RWPE1 (cell line): ENCODE data around the gene MTFR1L.

ENCODE experiments used
- CTCF ChIA-PET: fragments of 350-600 bp; sonication (Branson Sonifier 250); formaldehyde crosslinking; extraction: SDS; loops from one replicate; lab custom pipeline; 2021; lab: Yijun Ruan, JAX
- POLR2A ChIA-PET: fragments of 400-600 bp; formaldehyde crosslinking; extraction: SDS; loops from one replicate; lab custom pipeline; 2020; ENCODE audit warnings: antibody characterized with exemption; ENCODE audit not compliant: low non-redundant PET; lab: Yijun Ruan, JAX
- DNase-seq: peaks from one replicate; pipeline ENCODE4 v3.0.0; 2012; ENCODE audit warnings: low spot score
- H3K27ac ChIP-seq: fragments of 450-650 bp; 2 replicates; pipeline ENCODE4 v1.5.1; 2017
- CTCF ChIP-seq: fragments of 450-650 bp; conservative IDR thresholded peaks from 2 replicates; pipeline ENCODE4 v1.5.1; 2017; ENCODE audit warnings: low read depth, mild to moderate bottlenecking

Gene MTFR1L

DNA sequence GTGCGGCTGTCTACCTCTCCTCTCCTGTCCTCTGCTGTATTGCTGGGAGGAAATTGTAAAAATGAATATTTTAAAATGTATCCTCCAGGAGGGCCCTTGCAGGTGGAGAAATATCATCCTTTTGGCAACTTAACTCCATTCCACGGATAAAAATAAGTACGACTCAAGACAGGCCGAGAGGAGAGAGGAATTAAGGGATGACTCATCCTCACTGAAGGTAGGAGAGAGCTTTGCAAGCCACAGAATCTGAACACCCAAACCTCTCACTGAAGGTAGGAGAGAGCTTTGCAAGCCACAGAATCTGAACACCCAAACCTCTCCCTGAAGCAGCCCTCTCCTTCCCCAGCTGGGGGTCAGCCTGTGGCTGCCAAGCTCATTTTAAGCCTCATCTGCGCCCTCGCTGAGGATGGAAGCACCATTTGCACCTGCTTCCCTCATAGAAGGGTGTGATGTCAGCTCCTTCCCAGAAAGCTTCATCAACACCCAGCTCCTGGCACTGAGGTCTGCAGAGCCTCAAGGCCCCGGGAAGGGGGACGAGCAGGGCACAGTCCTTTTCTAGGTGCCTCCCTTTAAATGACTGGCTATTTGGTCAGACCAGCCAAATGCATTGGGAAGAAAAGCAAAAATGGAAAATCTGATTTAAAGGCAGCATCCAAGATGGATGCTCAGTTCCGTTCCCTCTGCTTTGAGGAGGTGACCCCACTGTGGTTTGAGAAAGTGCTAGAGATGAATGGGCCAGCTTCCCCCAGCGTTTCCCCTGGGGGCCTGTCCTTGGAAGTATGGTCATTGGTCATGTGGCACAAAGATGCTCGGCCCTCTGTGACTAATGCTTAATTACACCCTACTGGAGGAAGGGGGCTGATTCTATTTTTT lies 32.6 kb upstream of the MTFR1L start:
- ChIA-PET CTCF (interaction anchor here (0.5 to 0.6 kb wide), 4 partner anchors 8 to 214 kb away, joined by 3 to 7 read pairs (median 3); no protein-coding TSS in a partner anchor), POLR2A (interaction anchor here (0.6 kb wide), 1 partner anchor 542 kb away, joined by 3 read pairs; no protein-coding TSS in a partner anchor)
- DNase-seq: no peak
- no peak for TF ChIP-seq CTCF
- H3K27ac ChIP-seq: no peak overlapping the region

- no peak overlapping the region for H3K27ac ChIP-seq
- TF ChIP-seq CTCF: no peak
- no peak for DNase-seq
- ChIA-PET POLR2A (no interaction called here), CTCF (interaction anchor here (0.6 kb wide), 4 partner anchors 8 to 1034 kb away, joined by 3 to 7 read pairs (median 3); no protein-coding TSS in a partner anchor)
These were observed 32.0 kb upstream of the MTFR1L start for GRCh38 chr1:25787760-25788166.

DNA sequence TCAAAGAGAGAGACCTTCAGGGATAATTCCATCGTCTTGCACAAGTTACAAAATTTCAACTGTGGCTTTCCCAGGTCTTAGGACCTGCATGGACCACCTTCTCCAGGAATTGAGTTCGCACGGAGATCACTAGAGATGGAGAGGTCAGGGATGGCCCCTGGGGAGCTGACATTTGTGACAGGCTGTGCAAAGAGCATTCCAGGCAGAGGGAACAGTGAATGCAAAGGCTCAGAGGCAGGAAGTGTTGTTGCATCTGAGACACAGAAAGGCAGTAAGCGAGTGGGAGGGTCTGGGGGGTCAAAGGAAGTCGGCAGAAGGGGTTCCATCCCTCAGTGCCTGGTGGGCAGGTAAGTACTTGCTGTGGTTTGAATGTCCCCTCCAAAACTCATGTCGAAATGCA lies 29.3 kb upstream of the MTFR1L start:
- DNase-seq: no peak
- POLR2A ChIA-PET: no interaction called here
- no peak overlapping the region for H3K27ac ChIP-seq
- TF ChIP-seq CTCF: no peak
- CTCF ChIA-PET: no interaction called here

GRCh38 chr1:25792115-25792514 lies 27.6 kb upstream of the MTFR1L start:
- ChIA-PET POLR2A (no interaction called here), CTCF (no interaction called here)
- TF ChIP-seq CTCF: no peak
- H3K27ac ChIP-seq: no peak overlapping the region
- no peak for DNase-seq

DNA sequence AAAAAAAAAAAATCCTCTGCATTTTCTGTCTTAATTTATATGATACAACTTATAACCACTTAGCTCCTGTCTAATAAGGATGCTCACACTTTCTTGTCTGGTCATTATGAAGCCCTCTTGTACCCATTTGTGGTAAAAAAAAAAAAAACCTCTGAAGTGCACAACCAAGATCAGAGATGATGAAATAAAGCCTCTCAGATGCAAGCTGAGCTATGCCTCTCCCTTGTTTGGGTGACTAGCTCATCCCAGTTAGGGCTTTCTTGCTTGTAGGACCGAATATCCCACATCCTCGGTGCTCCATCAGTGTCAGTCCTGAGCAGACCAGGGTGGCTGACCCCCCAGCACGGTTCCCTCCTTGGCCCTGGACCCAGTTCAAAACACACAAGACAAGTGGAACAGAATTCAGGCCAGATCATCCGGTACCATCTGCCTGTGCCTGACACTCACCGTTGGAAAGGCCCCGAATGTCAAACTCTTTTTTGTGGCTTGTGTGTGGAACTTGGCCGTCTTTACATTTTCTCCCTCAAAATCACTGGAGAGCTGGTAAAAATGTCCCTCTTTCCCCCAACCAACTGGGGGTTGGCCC lies 26.1 kb upstream of the MTFR1L start:
- ChIA-PET CTCF (no interaction called here), POLR2A (interaction anchor here (0.7 kb wide), 1 partner anchor 211 kb away, joined by 4 read pairs; no protein-coding TSS in a partner anchor)
- TF ChIP-seq CTCF: no peak
- no peak overlapping the region for H3K27ac ChIP-seq
- no peak for DNase-seq

DNA sequence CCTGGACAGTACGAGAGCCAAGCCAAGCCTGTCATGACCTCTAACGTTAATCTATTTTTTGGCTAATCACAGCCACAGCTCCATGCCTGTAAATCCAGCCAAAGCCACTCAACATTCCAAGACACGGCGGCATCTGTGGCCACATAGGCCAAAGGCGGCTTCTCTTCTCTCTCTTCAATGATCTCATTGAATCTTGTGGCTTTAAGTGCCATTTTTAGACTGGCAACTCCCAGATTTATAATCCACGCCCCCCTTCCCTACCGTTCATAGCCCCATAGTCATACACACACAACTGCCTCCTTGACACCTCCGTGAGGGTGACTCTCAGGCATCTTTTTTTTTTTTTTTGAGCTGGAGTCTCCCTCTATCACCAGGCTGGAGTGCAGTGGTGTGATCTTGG lies 25.4 kb upstream of the MTFR1L start:
- TF ChIP-seq CTCF: no peak
- POLR2A ChIA-PET: no interaction called here
- no peak for DNase-seq

More for the DNA sequence above, 25.4 kb upstream of the MTFR1L start:
- H3K27ac ChIP-seq: no peak overlapping the region
- CTCF ChIA-PET: interaction anchor here (0.6 to 2.0 kb wide), 2 partner anchors 185 to 216 kb away, joined by 3 to 5 read pairs; no protein-coding TSS in a partner anchor
